Gastrocnemius medialis (tissue), 4 donors: ENCODE measurements around the gene SYTL5. TPM values are rescaled to one million over a fixed set of nuclear protein-coding genes. Genes with fewer than 3 reads are reported as not detected.

ENCODE experiments used
- ATAC-seq, 2 donors: fragments of 150-250 bp; one replicate each; pipeline ENCODE4 v1.9.1; 2016
- DNase-seq, 2 donors: peaks; one replicate each; pipeline ENCODE4 v3.0.0-alpha.2; 2019
- H3K27ac ChIP-seq, 4 donors: fragments of 200-600 bp; sonication (generic); 1 replicate in 1 of 4; 2 replicates in 3 of 4; pipeline ENCODE4 v1.5.1; 2016 to 2018; ENCODE audit warnings: mild to moderate bottlenecking in 2 of 4, moderate library complexity in 1 of 4
- H3K27me3 ChIP-seq, 3 donors: fragments of 200-600 bp; sonication (generic) in 2 of 3; 1 replicate in 1 of 3; 2 replicates in 2 of 3; pipeline versions ENCODE4 v1.5.1 to v1.6.0; 2016 to 2019; ENCODE audit warnings: mild to moderate bottlenecking in 1 of 3, moderate library complexity in 1 of 3
- H3K36me3 ChIP-seq, 2 donors: fragments of 200-600 bp; sonication (generic) in 1 of 2; one replicate each; pipeline ENCODE4 v1.5.1; 2017 to 2018
- H3K4me1 ChIP-seq, 2 donors: fragments of 200-600 bp; sonication (generic) in 1 of 2; one replicate each; pipeline ENCODE4 v1.5.1; 2016 to 2017; ENCODE audit warnings: mild to moderate bottlenecking in 2 of 2
- H3K4me3 ChIP-seq, 4 donors: fragments of 200-600 bp; sonication (generic) in 3 of 4; 1 replicate in 1 of 4; 2 replicates in 3 of 4; pipeline ENCODE4 v1.5.1; 2016 to 2019; ENCODE audit warnings: mild to moderate bottlenecking in 2 of 4
- H3K9me3 ChIP-seq, 3 donors: fragments of 200-600 bp; sonication (generic) in 2 of 3; 1 replicate in 1 of 3; 2 replicates in 2 of 3; pipeline ENCODE4 v1.5.1; 2016 to 2019
- POLR2A ChIP-seq, 2 donors: fragments of 450-650 bp; IDR thresholded peaks; one replicate each; pipeline ENCODE4 v1.6.1; 2017; ENCODE audit warnings: antibody characterized with exemption in 2 of 2, mild to moderate bottlenecking in 2 of 2, moderate library complexity in 2 of 2
- in situ Hi-C, 4 donors: fragments of 200-750 bp; cut with MboI; loops; one replicate each; pipeline versions ENCODE4 v1.15.0 to v1.8.0; 2017; ENCODE audit warnings: low sequenced_read_pairs in 4 of 4
- intact Hi-C: fragments of 100-400 bp; cut with DNase I; formaldehyde crosslinking; loops from one replicate; pipeline ENCODE4 v1.15.1; 2023; ENCODE audit warnings: low total_unique reads
- total RNA-seq, 4 donors: library from RNA; depleted of rRNA; stranded (reverse); fragments of >200 nt; gene quantifications; one replicate each; pipeline versions ENCODE4 v1.1.0 to v1.2.3, GENCODE V29; 2016
- TF ChIP-seq, protein P1 (sequence below), 5 experiments: fragments of 450-650 bp in 3 of 5; fragments of 200-600 bp in 2 of 5; sonication (generic) in 2 of 5; IDR thresholded peaks in 4 of 5; conservative IDR thresholded peaks in 1 of 5; 1 replicate in 4 of 5; 2 replicates in 1 of 5; pipeline ENCODE4 v1.5.1; 2016 to 2019; ENCODE audit warnings: antibody characterized with exemption in 5 of 5, mild to moderate bottlenecking in 3 of 5, moderate library complexity in 3 of 5

The SYTL5 gene
- total RNA-seq, 4 donors from 2014 or later: not detected

GRCh38 chrX:38069273-38069672, 62.9 kb downstream of the SYTL5 start:
- H3K36me3 ChIP-seq: no peaks in the 10 kb centered on the region
- in situ Hi-C loops: no loop called here
- intact Hi-C loops: no loop called here
- H3K4me1 ChIP-seq: no peaks in the 10 kb centered on the region
- H3K9me3 ChIP-seq: no peaks in the 10 kb centered on the region
- no peaks in the 10 kb centered on the region for H3K27me3 ChIP-seq
- no peak overlapping the region for H3K27ac ChIP-seq
- no peak overlapping the region for H3K4me3 ChIP-seq
- TF ChIP-seq, protein P1, sequence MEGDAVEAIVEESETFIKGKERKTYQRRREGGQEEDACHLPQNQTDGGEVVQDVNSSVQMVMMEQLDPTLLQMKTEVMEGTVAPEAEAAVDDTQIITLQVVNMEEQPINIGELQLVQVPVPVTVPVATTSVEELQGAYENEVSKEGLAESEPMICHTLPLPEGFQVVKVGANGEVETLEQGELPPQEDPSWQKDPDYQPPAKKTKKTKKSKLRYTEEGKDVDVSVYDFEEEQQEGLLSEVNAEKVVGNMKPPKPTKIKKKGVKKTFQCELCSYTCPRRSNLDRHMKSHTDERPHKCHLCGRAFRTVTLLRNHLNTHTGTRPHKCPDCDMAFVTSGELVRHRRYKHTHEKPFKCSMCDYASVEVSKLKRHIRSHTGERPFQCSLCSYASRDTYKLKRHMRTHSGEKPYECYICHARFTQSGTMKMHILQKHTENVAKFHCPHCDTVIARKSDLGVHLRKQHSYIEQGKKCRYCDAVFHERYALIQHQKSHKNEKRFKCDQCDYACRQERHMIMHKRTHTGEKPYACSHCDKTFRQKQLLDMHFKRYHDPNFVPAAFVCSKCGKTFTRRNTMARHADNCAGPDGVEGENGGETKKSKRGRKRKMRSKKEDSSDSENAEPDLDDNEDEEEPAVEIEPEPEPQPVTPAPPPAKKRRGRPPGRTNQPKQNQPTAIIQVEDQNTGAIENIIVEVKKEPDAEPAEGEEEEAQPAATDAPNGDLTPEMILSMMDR (IDR thresholded peaks at IDR 0.05 in 4 of 5, conservative IDR thresholded peaks at IDR 0.05 in 1 of 5): no peak
- TF ChIP-seq POLR2A (IDR thresholded peaks at IDR 0.05): no peak
- ATAC-seq (no peak), DNase-seq (no peak)

DNA sequence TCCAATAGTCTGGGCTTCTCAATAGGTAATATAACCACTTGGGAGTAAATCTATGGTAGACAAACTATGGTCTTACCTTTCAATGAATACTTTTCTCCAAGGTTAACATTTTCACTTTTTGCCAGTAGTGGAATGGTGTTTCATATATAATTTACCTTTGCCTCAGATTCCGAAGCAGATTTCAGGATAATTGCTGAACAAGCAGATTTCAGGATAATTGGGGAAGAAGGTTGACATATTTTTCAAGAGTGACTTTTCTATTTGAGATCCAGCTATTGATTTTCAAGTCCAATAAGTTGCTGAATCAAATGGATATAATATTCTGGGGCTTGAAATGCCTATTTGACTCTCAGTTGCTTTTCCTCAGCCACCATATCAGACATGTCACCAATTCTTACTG, 63.6 kb downstream of the SYTL5 start:
- Histone ChIP-seq H3K4me1 (no peaks in the 10 kb centered on the region), H3K27ac (no peak overlapping the region), H3K9me3 (no peaks in the 10 kb centered on the region), H3K27me3 (no peaks in the 10 kb centered on the region), H3K4me3 (no peak overlapping the region), H3K36me3 (no peaks in the 10 kb centered on the region)
- DNase-seq: no peak
- TF ChIP-seq POLR2A (IDR thresholded peaks at IDR 0.05): no peak
- TF ChIP-seq, protein P1 (IDR thresholded peaks at IDR 0.05 in 4 of 5, conservative IDR thresholded peaks at IDR 0.05 in 1 of 5): no peak
- no peak for ATAC-seq
- in situ Hi-C loops: no loop called here
- intact Hi-C loops: no loop called here

- TF ChIP-seq, protein P1 (IDR thresholded peaks at IDR 0.05 in 4 of 5, conservative IDR thresholded peaks at IDR 0.05 in 1 of 5): no peak
- TF ChIP-seq POLR2A (IDR thresholded peaks at IDR 0.05): no peak
- H3K27me3 ChIP-seq: no peaks in the 10 kb centered on the region
- no peak for DNase-seq
- H3K4me3 ChIP-seq: no peak overlapping the region
- H3K4me1 ChIP-seq: no peaks in the 10 kb centered on the region
- H3K27ac ChIP-seq: no peak overlapping the region
- in situ Hi-C loops: no loop called here
- intact Hi-C loops: no loop called here
- no peak for ATAC-seq
- no peaks in the 10 kb centered on the region for H3K9me3 ChIP-seq
- no peaks in the 10 kb centered on the region for H3K36me3 ChIP-seq
These were observed 73.1 kb downstream of the SYTL5 start for GRCh38 chrX:38079463-38079862.

- TF ChIP-seq POLR2A (IDR thresholded peaks at IDR 0.05): no peak
- TF ChIP-seq, protein P1 (IDR thresholded peaks at IDR 0.05 in 4 of 5, conservative IDR thresholded peaks at IDR 0.05 in 1 of 5): no peak
- H3K36me3 ChIP-seq: no peaks in the 10 kb centered on the region
- H3K9me3 ChIP-seq: no peaks in the 10 kb centered on the region
- no peak for ATAC-seq
- no peak overlapping the region for H3K4me3 ChIP-seq
- H3K27me3 ChIP-seq: no peaks in the 10 kb centered on the region
- intact Hi-C loops (no loop called here), in situ Hi-C loops (no loop called here)
- no peaks in the 10 kb centered on the region for H3K4me1 ChIP-seq
- no peak for DNase-seq
- H3K27ac ChIP-seq: no peak overlapping the region
These were observed 74.5 kb downstream of the SYTL5 start for GRCh38 chrX:38080808-38081207.

DNA sequence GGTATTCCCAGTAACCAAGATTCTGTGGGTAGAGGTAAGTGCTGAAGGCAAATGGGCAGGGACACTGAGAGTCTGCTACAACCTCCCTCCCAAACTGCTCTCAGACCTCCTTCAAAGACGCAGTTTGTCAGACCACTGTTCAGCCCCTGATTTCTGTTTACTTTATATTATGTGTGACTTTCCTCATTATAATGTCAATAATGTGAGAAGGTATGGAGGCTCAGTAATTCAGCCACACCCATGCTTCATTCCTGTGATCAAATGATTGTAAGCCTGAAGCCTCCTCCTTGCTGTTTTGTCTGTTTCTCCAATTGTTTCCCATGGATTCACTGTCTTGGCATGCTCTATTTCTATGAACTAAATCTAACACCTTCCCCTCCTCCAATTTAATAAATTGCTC, 75.6 kb downstream of the SYTL5 start:
- no peaks in the 10 kb centered on the region for H3K4me1 ChIP-seq
- no peaks in the 10 kb centered on the region for H3K27me3 ChIP-seq
- ATAC-seq (no peak), DNase-seq (no peak)
- in situ Hi-C loops: no loop called here
- no peak overlapping the region for H3K4me3 ChIP-seq
- no peak overlapping the region for H3K27ac ChIP-seq
- intact Hi-C loops: no loop called here
- H3K36me3 ChIP-seq: no peaks in the 10 kb centered on the region
- no peaks in the 10 kb centered on the region for H3K9me3 ChIP-seq
- TF ChIP-seq POLR2A (IDR thresholded peaks at IDR 0.05): no peak
- TF ChIP-seq, protein P1 (IDR thresholded peaks at IDR 0.05 in 4 of 5, conservative IDR thresholded peaks at IDR 0.05 in 1 of 5): no peak
